Vagina (tissue), 2 donors: ENCODE results near the gene C2CD4B. TPM values are rescaled to one million over a fixed set of nuclear protein-coding genes. Genes with fewer than 3 reads are reported as not detected.

Source experiments
- DNase-seq, 2 donors: peaks; one replicate each; pipeline ENCODE4 v3.0.0-alpha.2; 2017; ENCODE audit errors: extremely low spot score in 2 of 2
- H3K27ac ChIP-seq: fragments of 200-600 bp; sonication (generic); one replicate; pipeline ENCODE4 v1.5.1; 2019
- H3K27me3 ChIP-seq: fragments of 200-600 bp; sonication (generic); one replicate; pipeline ENCODE4 v1.5.1; 2019
- H3K36me3 ChIP-seq, 2 donors: fragments of 200-600 bp; sonication (generic); one replicate each; pipeline ENCODE4 v1.5.1; 2017 to 2019
- H3K4me1 ChIP-seq: fragments of 200-600 bp; sonication (generic); one replicate; pipeline ENCODE4 v1.5.1; 2019
- H3K4me3 ChIP-seq, 2 donors: fragments of 200-600 bp; sonication (generic); 1 replicate in 1 of 2; 2 replicates in 1 of 2; pipeline ENCODE4 v1.5.1; 2016 to 2019
- H3K9me3 ChIP-seq: fragments of 200-600 bp; sonication (generic); one replicate; pipeline ENCODE4 v1.5.1; 2019
- POLR2A ChIP-seq, 2 donors: fragments of 450-650 bp; IDR thresholded peaks; one replicate each; pipeline ENCODE4 v1.6.1; 2017; ENCODE audit warnings: antibody characterized with exemption in 2 of 2, mild to moderate bottlenecking in 2 of 2, moderate library complexity in 2 of 2
- POLR2AphosphoS5 ChIP-seq, 2 donors: sonication (generic); formaldehyde crosslinking; IDR thresholded peaks; one replicate each; pipeline ENCODE4 v1.9.0; 2017; ENCODE audit warnings: antibody characterized with exemption in 2 of 2, mild to moderate bottlenecking in 2 of 2, low read depth in 1 of 2; ENCODE audit not compliant: insufficient read depth in 1 of 2
- intact Hi-C: fragments of 100-400 bp; cut with DNase I; formaldehyde crosslinking; loops from one replicate; pipeline ENCODE4 v1.15.1; 2023
- total RNA-seq: library from RNA; depleted of rRNA; stranded (reverse); fragments of >200 nt; gene quantifications from one replicate; pipeline ENCODE4 v1.2.3, GENCODE V29; 2016
- TF ChIP-seq, protein P1 (sequence below), 3 experiments: fragments of 450-650 bp in 2 of 3; fragments of 200-600 bp in 1 of 3; sonication (generic) in 1 of 3; IDR thresholded peaks; one replicate each; pipeline ENCODE4 v1.5.1; 2017 to 2019; ENCODE audit warnings: antibody characterized with exemption in 3 of 3, mild to moderate bottlenecking in 2 of 3, moderate library complexity in 2 of 3

The C2CD4B gene
- total RNA-seq, 1 donor from 2014 or later: 0.49 TPM

DNA sequence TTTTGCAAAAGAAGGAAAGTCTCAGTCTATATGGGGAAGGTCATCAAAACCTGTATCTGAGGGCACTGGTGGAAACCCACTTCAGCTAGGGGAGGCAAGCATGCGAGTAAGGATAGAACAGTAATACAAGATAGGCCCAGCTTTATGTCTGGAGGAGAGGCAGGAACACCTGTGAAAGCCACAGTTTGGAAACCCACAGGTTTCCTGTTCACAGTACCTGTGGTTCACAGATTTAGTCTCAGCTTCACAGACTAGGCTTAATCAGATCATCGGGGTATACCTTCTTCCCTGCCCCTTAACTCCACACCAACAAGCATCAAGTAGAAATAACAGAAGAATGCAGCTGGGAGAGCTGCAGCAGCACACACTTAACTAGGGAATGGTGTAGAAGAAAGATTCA lies 36.2 kb downstream of the C2CD4B start:
- H3K4me3 ChIP-seq: no peak overlapping the region
- DNase-seq: no peak
- H3K27ac ChIP-seq: no peak overlapping the region
- no peaks in the 10 kb centered on the region for H3K27me3 ChIP-seq
- no peaks in the 10 kb centered on the region for H3K4me1 ChIP-seq
- no peaks in the 10 kb centered on the region for H3K36me3 ChIP-seq
- TF ChIP-seq, protein P1, sequence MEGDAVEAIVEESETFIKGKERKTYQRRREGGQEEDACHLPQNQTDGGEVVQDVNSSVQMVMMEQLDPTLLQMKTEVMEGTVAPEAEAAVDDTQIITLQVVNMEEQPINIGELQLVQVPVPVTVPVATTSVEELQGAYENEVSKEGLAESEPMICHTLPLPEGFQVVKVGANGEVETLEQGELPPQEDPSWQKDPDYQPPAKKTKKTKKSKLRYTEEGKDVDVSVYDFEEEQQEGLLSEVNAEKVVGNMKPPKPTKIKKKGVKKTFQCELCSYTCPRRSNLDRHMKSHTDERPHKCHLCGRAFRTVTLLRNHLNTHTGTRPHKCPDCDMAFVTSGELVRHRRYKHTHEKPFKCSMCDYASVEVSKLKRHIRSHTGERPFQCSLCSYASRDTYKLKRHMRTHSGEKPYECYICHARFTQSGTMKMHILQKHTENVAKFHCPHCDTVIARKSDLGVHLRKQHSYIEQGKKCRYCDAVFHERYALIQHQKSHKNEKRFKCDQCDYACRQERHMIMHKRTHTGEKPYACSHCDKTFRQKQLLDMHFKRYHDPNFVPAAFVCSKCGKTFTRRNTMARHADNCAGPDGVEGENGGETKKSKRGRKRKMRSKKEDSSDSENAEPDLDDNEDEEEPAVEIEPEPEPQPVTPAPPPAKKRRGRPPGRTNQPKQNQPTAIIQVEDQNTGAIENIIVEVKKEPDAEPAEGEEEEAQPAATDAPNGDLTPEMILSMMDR (IDR thresholded peaks at IDR 0.05): no peak
- TF ChIP-seq POLR2A (IDR thresholded peaks at IDR 0.05): no peak
- TF ChIP-seq POLR2AphosphoS5 (IDR thresholded peaks at IDR 0.05; ENCODE audit: insufficient read depth in 1 of 2, low read depth in 1 of 2): no peak
- H3K9me3 ChIP-seq: no peaks in the 10 kb centered on the region
- intact Hi-C loops: no loop called here

DNA sequence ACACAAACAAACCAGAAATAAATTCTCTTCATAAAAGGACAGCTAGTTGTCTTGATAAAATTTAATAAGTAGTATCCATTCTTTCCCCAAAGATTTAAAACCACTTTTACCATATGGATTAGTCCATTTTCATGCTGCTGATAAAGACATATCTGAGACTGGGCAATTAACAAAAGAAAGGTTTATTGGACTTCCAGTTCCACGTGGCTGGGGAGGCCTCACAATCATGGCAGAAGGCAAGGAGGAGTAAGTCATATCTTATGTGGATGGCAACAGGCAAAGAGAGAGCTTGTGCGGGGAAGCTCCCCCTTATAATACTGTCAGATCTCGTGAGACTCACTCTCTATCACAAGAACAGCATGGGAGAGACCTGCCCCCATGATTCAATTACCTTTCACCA lies 38.7 kb downstream of the C2CD4B start:
- Histone ChIP-seq H3K4me1 (no peaks in the 10 kb centered on the region), H3K4me3 (no peak overlapping the region), H3K27me3 (no peaks in the 10 kb centered on the region), H3K27ac (no peak overlapping the region), H3K36me3 (no peaks in the 10 kb centered on the region), H3K9me3 (no peaks in the 10 kb centered on the region)
- TF ChIP-seq POLR2A (IDR thresholded peaks at IDR 0.05): no peak
- no peak for TF ChIP-seq POLR2AphosphoS5 (IDR thresholded peaks at IDR 0.05; ENCODE audit: insufficient read depth in 1 of 2, low read depth in 1 of 2)
- TF ChIP-seq, protein P1 (IDR thresholded peaks at IDR 0.05): no peak
- intact Hi-C loops: no loop called here
- no peak for DNase-seq

DNA sequence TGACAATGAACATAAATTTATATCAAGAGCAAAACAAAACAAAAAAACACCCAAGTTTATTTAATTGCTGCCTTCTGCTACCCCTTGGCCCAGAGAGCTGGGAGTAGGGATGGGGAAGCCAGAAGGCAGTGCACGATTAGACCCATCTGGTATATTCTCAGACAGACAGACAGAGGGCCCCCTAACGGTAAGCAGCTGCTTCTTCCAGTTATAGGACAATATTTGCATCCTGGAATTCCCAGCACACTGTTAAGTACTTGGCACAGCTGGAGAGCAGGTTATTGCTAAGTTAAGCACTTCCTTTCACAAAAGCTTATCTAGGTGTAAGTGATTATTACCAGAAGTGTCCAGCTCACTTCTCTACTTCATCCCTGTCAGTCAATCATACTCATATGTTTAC lies 39.3 kb downstream of the C2CD4B start:
- H3K27ac ChIP-seq: no peak overlapping the region
- H3K27me3 ChIP-seq: no peaks in the 10 kb centered on the region
- no peaks in the 10 kb centered on the region for H3K4me1 ChIP-seq
- intact Hi-C loops: no loop called here
- DNase-seq: no peak
- H3K36me3 ChIP-seq: no peaks in the 10 kb centered on the region
- TF ChIP-seq, protein P1 (IDR thresholded peaks at IDR 0.05): no peak
- H3K4me3 ChIP-seq: no peak overlapping the region
- H3K9me3 ChIP-seq: no peaks in the 10 kb centered on the region

DNA sequence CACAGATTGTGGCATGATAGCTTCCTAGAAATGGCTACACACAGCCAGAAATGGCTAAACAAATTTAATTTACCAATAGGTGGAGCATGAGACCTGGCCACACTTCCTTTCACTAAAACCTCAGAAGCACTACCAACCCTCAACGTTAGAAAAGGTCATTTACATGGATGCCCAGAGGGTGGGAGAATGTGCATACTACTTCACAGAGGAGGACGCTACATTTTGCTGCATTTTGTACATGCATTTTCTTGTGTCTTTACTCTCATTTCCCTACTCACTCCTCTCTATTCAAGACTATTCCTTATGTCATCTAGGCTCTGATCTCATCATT lies 40.1 kb downstream of the C2CD4B start:
- H3K36me3 ChIP-seq: no peaks in the 10 kb centered on the region
- H3K27me3 ChIP-seq: no peaks in the 10 kb centered on the region
- peaks cover 1% of the 10 kb centered on the region for H3K4me1 ChIP-seq
- TF ChIP-seq POLR2A (IDR thresholded peaks at IDR 0.05): no peak
- TF ChIP-seq POLR2AphosphoS5 (IDR thresholded peaks at IDR 0.05; ENCODE audit: insufficient read depth in 1 of 2, low read depth in 1 of 2): no peak
- TF ChIP-seq, protein P1 (IDR thresholded peaks at IDR 0.05): no peak
- H3K9me3 ChIP-seq: no peaks in the 10 kb centered on the region
- H3K27ac ChIP-seq: no peak overlapping the region
- intact Hi-C loops: loop anchor here (5.0 kb wide), 1 partner anchor 432 kb away; no protein-coding TSS in a partner anchor
- no peak for DNase-seq
- H3K4me3 ChIP-seq: no peak overlapping the region

DNA sequence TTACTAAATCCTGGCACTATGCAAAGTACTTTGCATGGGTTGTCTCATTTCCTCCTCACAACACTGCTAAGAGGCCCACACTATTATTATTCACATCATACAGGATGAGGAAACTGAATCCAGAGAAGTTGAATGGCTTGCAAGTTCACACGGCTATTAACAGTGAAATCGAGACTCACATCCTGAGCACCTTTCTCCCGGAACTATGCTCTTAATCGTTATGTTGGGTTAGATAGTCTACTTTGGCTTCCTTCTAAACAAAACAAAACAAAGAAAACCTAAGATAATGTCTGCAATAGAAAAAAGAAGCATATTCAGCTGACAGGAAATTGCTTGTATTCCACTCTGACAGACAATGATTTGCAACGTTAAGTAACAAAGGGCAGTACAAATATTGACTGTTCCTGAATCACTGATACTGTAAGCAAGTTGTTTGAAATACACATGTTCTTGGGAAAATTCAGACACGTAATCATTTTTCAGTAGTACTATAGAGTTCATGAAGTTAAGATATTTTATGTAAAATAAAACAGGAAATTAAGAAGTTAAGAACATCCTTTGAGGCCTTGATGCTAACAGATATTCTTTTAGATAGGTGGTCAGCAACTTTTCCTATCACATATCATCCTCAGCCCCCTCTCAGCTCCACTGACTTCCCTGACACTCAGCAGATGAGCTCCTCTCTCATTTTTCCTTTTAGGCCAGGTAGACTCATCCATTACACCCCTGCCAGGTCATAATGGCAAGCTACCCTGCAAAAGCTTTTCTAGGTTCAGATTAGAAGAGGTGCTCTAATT lies 40.7 kb downstream of the C2CD4B start:
- Histone ChIP-seq H3K9me3 (no peaks in the 10 kb centered on the region), H3K4me1 (peaks cover 6% of the 10 kb centered on the region), H3K36me3 (no peaks in the 10 kb centered on the region), H3K27ac (peak overlapping the region; percentile 25), H3K27me3 (no peaks in the 10 kb centered on the region), H3K4me3 (no peak overlapping the region)
- TF ChIP-seq POLR2AphosphoS5 (IDR thresholded peaks at IDR 0.05; ENCODE audit: insufficient read depth in 1 of 2, low read depth in 1 of 2) (no peak), POLR2A (IDR thresholded peaks at IDR 0.05) (no peak)
- TF ChIP-seq, protein P1 (IDR thresholded peaks at IDR 0.05): no peak
- intact Hi-C loops: loop anchor here (5.0 kb wide), 1 partner anchor 433 kb away; no protein-coding TSS in a partner anchor
- DNase-seq: no peak
